Neural progenitor cell (in vitro differentiated cells): ENCODE measurements around the gene PKP3. TPM values are rescaled to one million over a fixed set of nuclear protein-coding genes. Genes with fewer than 3 reads are reported as not detected.

Experiments used
- DNase-seq: peaks from one replicate; pipeline ENCODE4 v3.0.0-alpha.2; 2016; ENCODE audit warnings: low spot score
- H2AFZ ChIP-seq: fragments of 200-600 bp; sonication (generic); replicated peaks from 2 replicates; pipeline ENCODE4 v1.6.1; 2016; ENCODE audit warnings: antibody characterized with exemption
- H3F3A ChIP-seq: fragments of 200-600 bp; sonication (generic); 2 replicates; pipeline ENCODE4 v1.6.1; 2016; ENCODE audit warnings: antibody characterized with exemption, low read depth
- H3K27ac ChIP-seq: fragments of 200-600 bp; sonication (generic); 2 replicates; pipeline ENCODE4 v1.5.1; 2016; ENCODE audit warnings: mild to moderate bottlenecking
- H3K27me3 ChIP-seq: fragments of 200-600 bp; sonication (generic); 2 replicates; pipeline ENCODE4 v1.6.1; 2016; ENCODE audit warnings: mild to moderate bottlenecking, moderate library complexity
- H3K36me3 ChIP-seq: fragments of 200-600 bp; sonication (generic); 2 replicates; pipeline ENCODE4 v1.5.1; 2016
- H3K4me1 ChIP-seq: fragments of 200-600 bp; sonication (generic); 2 replicates; pipeline ENCODE4 v1.6.1; 2016; ENCODE audit warnings: mixed run types
- H3K4me2 ChIP-seq: fragments of 200-600 bp; sonication (generic); 2 replicates; pipeline ENCODE4 v1.6.1; 2016
- H3K4me3 ChIP-seq: fragments of 200-600 bp; sonication (generic); 2 replicates; pipeline ENCODE4 v1.5.1; 2016
- H3K79me2 ChIP-seq: fragments of 200-600 bp; sonication (generic); 2 replicates; pipeline ENCODE4 v1.6.1; 2016; ENCODE audit warnings: low read depth
- H3K9ac ChIP-seq: fragments of 200-600 bp; sonication (generic); 2 replicates; pipeline ENCODE4 v1.6.1; 2016
- H3K9me3 ChIP-seq: fragments of 200-600 bp; sonication (generic); 2 replicates; pipeline ENCODE4 v1.5.1; 2016; ENCODE audit warnings: low read depth
- H4K20me1 ChIP-seq: fragments of 200-600 bp; sonication (generic); 2 replicates; pipeline ENCODE4 v1.6.1; 2016; ENCODE audit warnings: low read depth
- H3K27ac Mint-ChIP-seq: 3 replicates; pipeline ENCODE4 v1.8.0; 2021; ENCODE audit warnings: mixed read lengths
- H3K27me3 Mint-ChIP-seq: 2 replicates; pipeline ENCODE4 v1.8.0; 2022; ENCODE audit warnings: low read depth, mild to moderate bottlenecking, inconsistent platforms, moderate library complexity, mixed read lengths; ENCODE audit not compliant: insufficient read depth
- H3K36me3 Mint-ChIP-seq: 3 replicates; pipeline ENCODE4 v1.8.0; 2021; ENCODE audit warnings: mixed read lengths
- H3K4me1 Mint-ChIP-seq: 3 replicates; pipeline ENCODE4 v1.8.0; 2021; ENCODE audit warnings: mixed read lengths
- H3K4me3 Mint-ChIP-seq: 3 replicates; pipeline ENCODE4 v1.8.0; 2021; ENCODE audit warnings: mild to moderate bottlenecking, moderate library complexity, mixed read lengths
- H3K9me3 Mint-ChIP-seq: 3 replicates; pipeline ENCODE4 v1.8.0; 2020; ENCODE audit warnings: mixed read lengths
- CTCF ChIP-seq: fragments of 200-600 bp; sonication (generic); IDR thresholded peaks from 2 replicates; pipeline ENCODE4 v1.5.1; 2017; ENCODE audit warnings: antibody characterized with exemption, mild to moderate bottlenecking
- EZH2 ChIP-seq: fragments of 200-600 bp; sonication (generic); IDR thresholded peaks from 2 replicates; pipeline ENCODE4 v1.6.1; 2017; ENCODE audit warnings: antibody characterized with exemption, mild to moderate bottlenecking, moderate library complexity
- EZH2phosphoT487 ChIP-seq: fragments of 200-600 bp; sonication (generic); IDR thresholded peaks from 2 replicates; pipeline ENCODE4 v1.6.1; 2017; ENCODE audit warnings: antibody characterized with exemption
- total RNA-seq: library from RNA; depleted of rRNA; stranded (reverse); fragments of >200 nt; gene quantifications from 2 replicates; pipeline ENCODE4 v1.2.3, GENCODE V29; 2015; ENCODE audit warnings: low replicate concordance

PKP3 gene
- total RNA-seq, 1 donor from 2014 or later, result 8.5 TPM

DNA sequence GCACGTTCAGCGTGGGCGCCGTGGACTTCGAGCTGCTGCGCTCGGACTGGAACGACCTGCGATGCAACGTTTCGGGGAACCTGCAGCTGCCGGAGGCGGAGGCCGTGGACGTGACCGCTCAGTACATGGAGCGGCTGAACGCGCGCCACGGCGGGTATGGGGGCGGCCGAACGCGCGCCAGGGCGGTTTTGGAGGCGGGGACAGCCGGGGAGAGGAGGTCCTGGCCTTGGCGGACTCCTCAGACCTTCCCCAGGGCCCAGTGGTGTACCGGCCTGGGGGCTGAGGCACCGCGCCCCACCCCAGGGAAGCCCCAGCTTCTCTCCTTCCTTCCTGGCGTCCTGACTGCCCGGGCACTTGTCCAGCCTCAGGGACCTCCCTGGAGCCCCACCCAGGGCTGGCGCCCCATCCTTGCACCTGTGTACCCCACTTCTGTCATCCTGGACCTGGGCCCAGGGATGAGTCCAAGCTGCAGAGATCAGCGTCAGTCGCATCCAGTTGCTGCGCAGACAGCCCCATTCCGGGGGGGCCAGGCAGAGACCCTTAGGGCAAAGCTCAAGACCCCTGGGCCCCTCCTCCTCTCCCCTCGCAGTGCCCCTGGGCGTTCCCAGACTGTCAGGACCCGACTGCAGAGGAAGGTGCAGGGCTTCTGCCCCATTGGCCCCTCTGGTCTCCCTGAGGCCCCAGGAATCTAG lies 16.7 kb upstream of the PKP3 start:
- no peak overlapping the region for H3K4me2 ChIP-seq
- H3K9ac ChIP-seq, result no peak overlapping the region
- Mint-ChIP-seq H3K27ac (no peak overlapping the region), H3K4me3 (no peak overlapping the region), H3K9me3 (peaks cover 3% of the 10 kb centered on the region), H3K36me3 (peaks cover 27% of the 10 kb centered on the region), H3K4me1 (peaks cover 4% of the 10 kb centered on the region), H3K27me3 (peaks cover 12% of the 10 kb centered on the region)
- no peaks in the 10 kb centered on the region for H3K27me3 ChIP-seq
- H3K27ac ChIP-seq, result no peak overlapping the region
- DNase-seq, result no peak
- H3K79me2 ChIP-seq, result no peaks in the 10 kb centered on the region
- no peak overlapping the region for H3K4me3 ChIP-seq
- TF ChIP-seq EZH2 (no peak), EZH2phosphoT487 (no peak), CTCF (no peak)
- no peaks in the 10 kb centered on the region for H3K9me3 ChIP-seq
- H4K20me1 ChIP-seq, result no peaks in the 10 kb centered on the region
- no peaks in the 10 kb centered on the region for H3K4me1 ChIP-seq
- no peaks in the 10 kb centered on the region for H3K36me3 ChIP-seq
- no peak overlapping the region for H2AFZ ChIP-seq
- H3F3A ChIP-seq, result no peaks in the 10 kb centered on the region

DNA sequence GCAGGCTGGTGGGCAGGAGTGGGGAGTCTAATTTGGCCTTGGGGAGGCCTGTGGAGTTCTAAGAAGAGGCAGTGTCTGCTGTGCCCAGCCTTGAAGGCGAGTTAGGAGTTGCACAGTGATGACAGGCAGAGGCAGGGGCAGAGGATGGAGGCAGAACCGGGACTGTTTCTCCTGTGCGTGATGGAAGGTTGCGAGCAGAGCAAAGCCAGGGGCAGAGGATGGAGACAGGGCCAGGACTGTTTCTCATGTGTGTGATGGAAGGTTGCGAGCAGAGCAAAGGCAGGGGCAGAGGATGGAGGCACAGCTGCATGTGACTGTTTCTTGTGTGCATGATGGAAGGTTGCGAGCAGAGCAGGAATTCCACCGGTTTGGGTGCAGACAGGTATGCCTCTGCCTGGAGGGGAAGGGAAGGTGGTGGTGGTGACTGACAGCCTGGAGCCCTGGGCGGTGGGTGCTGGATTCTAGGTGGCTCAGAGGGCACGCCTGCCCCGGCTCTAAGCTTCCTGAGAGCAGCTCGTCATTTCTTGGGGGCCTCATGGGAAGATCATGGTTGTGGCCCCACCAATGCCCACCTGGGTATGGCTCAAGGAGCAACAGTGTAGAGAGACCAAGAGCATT lies 16.0 kb upstream of the PKP3 start:
- H3K9ac ChIP-seq, result no peak overlapping the region
- H3K4me1 ChIP-seq, result no peaks in the 10 kb centered on the region

DNA sequence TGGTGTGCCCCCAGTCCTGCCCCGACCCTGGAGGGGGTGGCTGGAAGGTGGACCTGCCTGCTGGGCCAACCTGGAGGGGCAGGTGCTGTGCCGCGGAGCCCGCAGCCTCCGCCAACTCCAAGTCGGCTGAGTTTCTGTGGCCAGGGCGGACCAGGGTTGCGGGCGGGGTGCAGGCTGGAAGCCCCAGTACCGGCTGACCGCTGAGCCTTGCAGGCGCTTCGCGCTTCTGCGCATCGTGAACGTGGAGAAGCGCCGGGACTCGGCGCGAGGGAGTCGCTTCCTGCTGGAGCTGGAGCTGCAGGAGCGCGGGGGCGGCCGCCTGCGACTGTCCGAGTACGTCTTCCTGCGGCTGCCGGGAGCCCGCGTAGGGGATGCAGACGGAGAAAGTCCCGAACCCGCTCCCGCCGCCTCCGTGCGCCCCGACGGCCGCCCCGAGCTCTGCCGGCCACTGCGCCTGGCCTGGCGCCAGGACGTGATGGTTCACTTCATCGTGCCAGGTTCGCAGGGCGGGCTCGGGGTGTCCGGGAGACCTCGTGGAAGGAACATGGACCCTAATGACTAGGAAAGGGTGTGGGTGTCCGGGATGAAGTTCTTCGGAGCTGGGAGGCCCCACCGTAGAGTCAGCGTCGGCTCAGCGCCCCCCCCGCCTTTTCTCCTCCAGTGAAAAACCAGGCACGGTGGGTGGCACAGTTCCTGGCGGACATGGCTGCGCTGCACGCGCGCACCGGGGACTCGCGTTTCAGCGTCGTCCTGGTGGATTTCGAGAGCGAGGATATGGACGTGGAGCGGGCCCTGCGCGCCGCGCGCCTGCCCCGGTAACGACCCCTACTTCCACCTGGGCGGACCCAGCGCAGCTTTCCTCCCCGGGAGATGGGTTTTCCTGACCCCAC lies 14.6 kb upstream of the PKP3 start:
- H3K4me2 ChIP-seq, result no peak overlapping the region
- no peaks in the 10 kb centered on the region for H3K9me3 ChIP-seq
- Mint-ChIP-seq H3K4me1 (peaks cover 5% of the 10 kb centered on the region), H3K27me3 (peaks cover 13% of the 10 kb centered on the region), H3K4me3 (no peak overlapping the region), H3K9me3 (peaks cover 8% of the 10 kb centered on the region), H3K36me3 (peaks cover 24% of the 10 kb centered on the region), H3K27ac (no peak overlapping the region)
- H3K9ac ChIP-seq, result no peak overlapping the region
- H3K4me1 ChIP-seq, result no peaks in the 10 kb centered on the region
- H3K27me3 ChIP-seq, result no peaks in the 10 kb centered on the region
- no peak for DNase-seq
- H2AFZ ChIP-seq, result no peak overlapping the region
- no peak for TF ChIP-seq EZH2
- TF ChIP-seq EZH2phosphoT487, result no peak
- TF ChIP-seq CTCF, result no peak
- H3K79me2 ChIP-seq, result no peaks in the 10 kb centered on the region
- H3K27ac ChIP-seq, result no peak overlapping the region
- no peaks in the 10 kb centered on the region for H4K20me1 ChIP-seq
- no peaks in the 10 kb centered on the region for H3K36me3 ChIP-seq
- no peak overlapping the region for H3K4me3 ChIP-seq
- no peaks in the 10 kb centered on the region for H3F3A ChIP-seq

More for the DNA sequence above, 16.0 kb upstream of the PKP3 start:
- Mint-ChIP-seq H3K27me3 (peaks cover 12% of the 10 kb centered on the region), H3K9me3 (peaks cover 3% of the 10 kb centered on the region), H3K27ac (no peak overlapping the region), H3K4me1 (peaks cover 4% of the 10 kb centered on the region), H3K4me3 (peak overlapping the region; percentile 28), H3K36me3 (peaks cover 25% of the 10 kb centered on the region)
- Histone ChIP-seq H2AFZ (no peak overlapping the region), H3K36me3 (no peaks in the 10 kb centered on the region), H4K20me1 (no peaks in the 10 kb centered on the region), H3K4me3 (no peak overlapping the region), H3F3A (no peaks in the 10 kb centered on the region), H3K27me3 (no peaks in the 10 kb centered on the region), H3K9me3 (no peaks in the 10 kb centered on the region), H3K27ac (no peak overlapping the region), H3K79me2 (no peaks in the 10 kb centered on the region), H3K4me2 (no peak overlapping the region)
- no peak for DNase-seq
- TF ChIP-seq EZH2phosphoT487, result no peak
- no peak for TF ChIP-seq EZH2
- no peak for TF ChIP-seq CTCF
